HG03025 (cell line): ENCODE results near the gene KCNQ5.

Source experiments
- ATAC-seq: cut with Tn5 transposase; IDR thresholded peaks from one replicate; pipeline ENCODE4 v1.9.1; 2021; ENCODE audit warnings: mild to moderate bottlenecking, moderate library complexity; ENCODE audit not compliant: unreplicated experiment, low FRiP score

Gene KCNQ5

GRCh38 chr6:72674842-72675241 is 53.0 kb downstream of the KCNQ5 start:
- no peak for ATAC-seq

GRCh38 chr6:72675396-72675795 is 53.5 kb downstream of the KCNQ5 start:
- no peak for ATAC-seq

- no peak for ATAC-seq
Observed at GRCh38 chr6:72676995-72677394, 55.1 kb downstream of the KCNQ5 start.

- no peak for ATAC-seq
Observed at GRCh38 chr6:72677740-72678139, 55.9 kb downstream of the KCNQ5 start.

- peak; percentile 97 for ATAC-seq
Observed at GRCh38 chr6:72683797-72684196, 61.9 kb downstream of the KCNQ5 start.

- peak; percentile 92 for ATAC-seq
Observed at GRCh38 chr6:72689107-72689954, 67.5 kb downstream of the KCNQ5 start.

- no peak for ATAC-seq
Observed at GRCh38 chr6:72691249-72691648, 69.4 kb downstream of the KCNQ5 start.

GRCh38 chr6:72696055-72696454 is 74.2 kb downstream of the KCNQ5 start:
- no peak for ATAC-seq

GRCh38 chr6:72699159-72699558 is 77.3 kb downstream of the KCNQ5 start:
- ATAC-seq, result no peak

GRCh38 chr6:72702421-72702820 is 80.6 kb downstream of the KCNQ5 start:
- no peak for ATAC-seq

- ATAC-seq, result no peak
Observed at GRCh38 chr6:72703093-72703492, 81.2 kb downstream of the KCNQ5 start.

- ATAC-seq, result no peak
Observed at GRCh38 chr6:72704979-72705378, 83.1 kb downstream of the KCNQ5 start.

GRCh38 chr6:72709431-72709830 is 87.6 kb downstream of the KCNQ5 start:
- ATAC-seq, result no peak

- ATAC-seq, result no peak
Observed at GRCh38 chr6:72711731-72712130, 89.9 kb downstream of the KCNQ5 start.

- ATAC-seq, result no peak
Observed at GRCh38 chr6:72712910-72713309, 91.0 kb downstream of the KCNQ5 start.

- ATAC-seq, result no peak
Observed at GRCh38 chr6:72715119-72715518, 93.3 kb downstream of the KCNQ5 start.

GRCh38 chr6:72716916-72717315 is 95.1 kb downstream of the KCNQ5 start:
- ATAC-seq, result no peak

GRCh38 chr6:72720464-72720863 is 98.6 kb downstream of the KCNQ5 start:
- no peak for ATAC-seq

- ATAC-seq, result no peak
Observed at GRCh38 chr6:72721346-72721745, 99.5 kb downstream of the KCNQ5 start.

- ATAC-seq, result peak; percentile 63
Observed at GRCh38 chr6:72724545-72724944, 102.7 kb downstream of the KCNQ5 start.

GRCh38 chr6:72728706-72729343 is 107.0 kb downstream of the KCNQ5 start:
- no peak for ATAC-seq

- ATAC-seq, result no peak
Observed at GRCh38 chr6:72733045-72733444, 111.2 kb downstream of the KCNQ5 start.
